CD4-positive, alpha-beta T cell treated with Interferon gamma for 1 hour (primary cell): ENCODE data around the gene ZNF692.

Experiments used
- DNase-seq: peaks from one replicate; pipeline ENCODE4 v3.0.0-alpha.2; 2020

The ZNF692 gene

GRCh38 chr1:248873993-248874533 lies 15.2 kb upstream of the ZNF692 start:
- DNase-seq: peak; percentile 84

DNA sequence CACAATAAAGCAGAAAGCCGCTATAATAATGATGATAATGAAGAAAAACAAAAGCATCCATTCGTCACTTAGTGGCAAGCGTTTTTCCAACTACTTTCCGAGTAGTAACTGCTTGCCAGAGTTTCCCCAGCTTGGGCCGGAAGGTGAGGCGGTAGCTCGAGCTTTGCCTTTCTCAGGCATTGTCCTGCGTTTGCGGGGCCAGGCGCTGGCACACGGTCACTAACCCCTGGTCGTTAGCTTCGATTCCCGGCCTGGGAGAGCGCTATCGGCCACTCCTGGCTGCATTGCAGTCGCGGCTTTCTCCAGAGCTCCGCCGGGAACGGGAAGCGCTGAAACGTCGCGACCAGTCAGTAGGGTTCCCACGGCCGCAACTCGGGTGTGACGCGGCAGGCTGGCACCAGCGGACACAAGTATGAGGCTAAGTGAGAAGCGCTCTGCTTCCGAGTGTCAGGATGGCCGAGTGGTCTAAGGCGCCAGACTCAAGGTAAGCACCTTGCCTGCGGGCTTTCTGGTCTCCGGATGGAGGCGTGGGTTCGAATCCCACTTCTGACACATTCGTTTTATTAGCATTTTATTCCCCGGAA lies 14.6 kb upstream of the ZNF692 start:
- peak; percentile 94 for DNase-seq

- DNase-seq: peak; percentile 43
Observed at GRCh38 chr1:248872752-248873408, 14.0 kb upstream of the ZNF692 start.

- no peak for DNase-seq
Observed at GRCh38 chr1:248871837-248872401, 13.0 kb upstream of the ZNF692 start.

DNA sequence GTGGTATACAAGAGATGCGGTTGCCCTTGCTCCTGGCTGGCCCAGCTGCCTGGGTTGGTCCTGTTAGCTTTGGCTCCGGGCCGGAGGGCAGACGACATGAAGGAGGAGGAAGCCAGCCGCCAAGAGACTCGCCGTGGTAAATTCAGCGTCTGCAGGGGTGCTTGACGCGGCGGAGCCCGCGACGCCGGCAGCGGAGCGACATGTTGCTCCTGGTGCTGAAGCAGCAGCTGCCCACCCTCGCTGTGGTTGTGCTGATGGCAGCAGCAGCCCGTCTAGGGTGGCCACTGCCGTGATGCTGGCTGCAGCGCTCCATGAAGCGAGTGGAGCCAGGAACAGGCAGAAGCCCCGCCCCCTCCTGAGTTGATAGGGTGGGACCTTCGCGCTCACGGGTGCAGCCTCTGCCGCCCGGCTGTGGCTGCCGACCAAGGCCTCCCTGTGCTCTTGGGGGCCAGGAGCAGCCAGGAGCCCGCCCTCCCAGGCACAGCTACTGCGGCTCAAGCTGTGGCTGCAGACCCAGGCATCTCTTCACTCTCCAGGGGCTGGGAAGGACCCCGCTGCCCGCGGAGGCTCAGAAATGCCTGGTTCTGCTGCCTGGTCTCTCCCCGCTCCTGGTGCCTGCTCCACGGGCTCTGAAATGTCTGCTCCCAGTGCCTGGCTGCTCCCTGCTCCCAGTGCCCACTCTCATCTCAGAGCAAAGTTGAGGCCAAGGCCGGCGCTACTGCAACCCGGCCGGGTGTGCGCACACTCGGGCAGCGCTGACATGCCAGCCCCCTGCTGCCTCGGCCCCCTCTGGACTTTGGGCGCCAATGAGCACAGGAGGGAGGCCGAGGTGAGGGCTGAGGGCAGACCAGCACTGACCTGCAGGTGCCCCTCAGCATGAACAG lies 4.4 kb upstream of the ZNF692 start:
- DNase-seq: peak; percentile 76

DNA sequence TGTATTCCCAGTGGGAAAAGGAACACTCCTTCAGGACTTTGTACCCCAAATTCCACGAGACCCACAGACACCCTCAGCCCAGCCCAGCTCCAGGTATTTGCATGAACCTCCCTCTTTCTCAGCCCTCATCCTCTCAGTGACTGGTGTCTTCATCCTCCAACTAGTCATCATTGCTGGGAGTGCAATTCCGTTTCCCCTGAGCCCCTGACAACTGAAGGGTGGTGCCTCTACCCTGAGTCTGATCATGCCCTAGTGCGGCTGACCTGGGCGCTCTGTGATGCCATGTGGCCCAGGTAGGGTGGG lies 3.8 kb upstream of the ZNF692 start:
- DNase-seq: no peak

- no peak for DNase-seq
Observed at GRCh38 chr1:248861616-248862015, 2.7 kb upstream of the ZNF692 start.

GRCh38 chr1:248860007-248860406 lies 1.1 kb upstream of the ZNF692 start:
- no peak for DNase-seq

- no peak for DNase-seq
Observed at GRCh38 chr1:248858096-248858890, 592 bp downstream of the ZNF692 start.

DNA sequence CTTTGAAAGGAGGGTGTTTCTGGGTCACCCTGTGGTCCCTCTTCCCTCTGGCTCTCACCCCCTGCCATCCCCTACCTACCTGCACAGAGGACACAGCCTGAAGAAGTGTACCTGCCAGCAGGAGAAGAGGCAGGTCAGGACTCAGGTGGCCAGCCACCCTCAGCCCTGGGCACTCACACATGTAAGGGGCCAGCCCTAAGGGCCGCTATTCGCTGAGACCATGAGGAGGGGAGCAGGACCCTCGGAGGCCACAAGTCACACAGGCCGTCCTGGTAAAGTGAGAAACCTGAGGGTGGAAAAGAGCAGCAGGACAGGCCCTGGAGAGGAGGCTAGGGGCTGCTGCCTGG lies 1.2 kb downstream of the ZNF692 start:
- DNase-seq: no peak

GRCh38 chr1:248857201-248857600 lies 1.7 kb downstream of the ZNF692 start:
- DNase-seq: no peak

DNA sequence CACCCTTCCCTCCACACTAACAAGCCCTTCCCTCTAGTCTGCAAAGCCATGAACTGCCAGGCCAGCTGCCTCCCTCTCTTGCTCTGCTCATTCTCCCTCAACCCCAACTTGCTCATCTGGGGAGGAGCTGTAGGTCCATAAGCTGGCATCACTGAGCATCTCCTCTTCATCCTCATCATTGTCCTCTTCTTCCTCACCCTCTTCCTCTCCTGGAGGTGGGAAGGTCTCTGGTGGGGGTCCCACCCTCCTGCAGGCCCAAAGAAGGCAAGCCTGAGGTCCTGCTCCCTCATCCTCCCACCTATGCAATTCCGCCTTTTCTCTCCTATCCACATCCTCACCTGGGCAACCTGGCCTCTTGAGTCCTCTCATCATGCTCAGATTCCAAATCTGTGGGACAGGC lies 2.7 kb downstream of the ZNF692 start:
- no peak for DNase-seq

DNA sequence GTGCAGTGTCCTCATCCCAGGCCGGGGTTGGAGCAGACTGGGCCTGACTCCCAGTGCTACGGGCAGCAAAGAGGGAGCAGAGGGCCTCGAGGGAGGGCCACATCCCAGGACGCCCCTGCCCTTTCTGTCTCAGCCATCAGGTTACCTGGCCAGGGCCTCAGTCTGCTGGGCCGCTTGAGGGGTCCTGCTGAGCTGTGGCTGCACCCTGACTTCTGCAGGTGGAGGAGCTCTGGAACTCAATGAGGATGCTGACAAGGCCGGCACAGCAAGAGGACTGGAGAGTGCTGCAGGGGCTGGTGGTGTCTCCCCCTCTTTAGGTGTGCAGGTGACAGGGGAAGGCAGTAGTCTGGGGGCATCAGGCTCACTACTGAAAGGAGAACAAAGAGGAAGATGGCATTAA lies 3.3 kb downstream of the ZNF692 start:
- no peak for DNase-seq

DNA sequence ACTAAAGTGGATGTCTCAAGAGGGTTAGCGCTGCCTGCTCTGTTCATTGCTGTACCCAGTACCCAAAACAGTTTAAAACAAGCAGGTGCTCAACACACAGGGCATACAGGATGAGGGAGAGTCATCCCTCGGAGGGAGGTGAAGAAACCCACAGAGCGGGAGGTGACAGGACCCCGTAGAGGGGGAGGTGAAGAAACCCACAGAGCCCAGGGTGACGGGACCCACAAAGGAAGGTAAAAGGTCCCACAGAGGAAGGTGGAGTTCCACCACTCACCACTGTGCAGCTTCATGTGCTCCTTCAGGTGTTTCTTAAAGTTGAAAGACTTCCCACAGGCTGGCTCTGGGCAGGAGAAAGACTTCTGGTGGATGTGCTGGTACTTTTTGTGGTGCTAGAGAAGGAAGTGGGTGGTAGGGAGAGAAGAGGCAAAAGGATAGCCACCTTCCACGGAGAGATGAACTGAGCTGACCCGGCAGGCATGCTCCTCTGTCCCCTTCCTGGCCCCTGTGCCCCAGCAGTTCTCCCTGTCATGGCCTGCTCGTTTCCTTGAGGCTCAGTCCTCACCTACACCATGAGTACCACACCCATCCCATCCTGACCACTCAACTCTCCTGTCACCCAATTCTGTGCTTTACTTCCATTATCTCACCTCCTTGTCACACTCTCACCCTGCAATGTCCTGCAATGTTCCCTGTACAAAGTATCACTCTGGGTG lies 5.1 kb downstream of the ZNF692 start:
- peak; percentile 36 for DNase-seq

GRCh38 chr1:248852481-248853405 lies 6.1 kb downstream of the ZNF692 start:
- DNase-seq: no peak

GRCh38 chr1:248851390-248851789 lies 7.5 kb downstream of the ZNF692 start:
- DNase-seq: no peak

GRCh38 chr1:248850536-248851251 lies 8.2 kb downstream of the ZNF692 start:
- DNase-seq: no peak

GRCh38 chr1:248850124-248850523 lies 8.8 kb downstream of the ZNF692 start:
- DNase-seq: no peak

DNA sequence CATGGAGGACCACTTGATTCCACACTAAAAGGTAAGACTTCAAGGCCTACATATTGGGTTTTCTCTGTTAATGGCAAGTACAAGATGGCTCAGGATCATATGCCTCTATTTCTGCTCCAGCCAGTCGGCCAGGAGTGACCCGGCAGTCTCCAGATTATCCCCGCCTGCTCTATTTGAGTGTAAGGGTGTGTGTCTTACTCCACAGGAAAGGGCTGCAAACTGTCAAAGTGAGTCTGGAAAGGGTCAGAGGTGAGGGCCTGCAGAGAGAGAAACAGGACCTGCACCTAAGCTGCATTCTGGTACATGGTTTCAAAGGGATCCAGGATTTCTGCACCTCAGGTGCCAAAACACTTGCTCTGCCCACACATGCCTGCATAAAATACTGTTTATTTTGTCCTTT lies 9.2 kb downstream of the ZNF692 start:
- DNase-seq: no peak

DNA sequence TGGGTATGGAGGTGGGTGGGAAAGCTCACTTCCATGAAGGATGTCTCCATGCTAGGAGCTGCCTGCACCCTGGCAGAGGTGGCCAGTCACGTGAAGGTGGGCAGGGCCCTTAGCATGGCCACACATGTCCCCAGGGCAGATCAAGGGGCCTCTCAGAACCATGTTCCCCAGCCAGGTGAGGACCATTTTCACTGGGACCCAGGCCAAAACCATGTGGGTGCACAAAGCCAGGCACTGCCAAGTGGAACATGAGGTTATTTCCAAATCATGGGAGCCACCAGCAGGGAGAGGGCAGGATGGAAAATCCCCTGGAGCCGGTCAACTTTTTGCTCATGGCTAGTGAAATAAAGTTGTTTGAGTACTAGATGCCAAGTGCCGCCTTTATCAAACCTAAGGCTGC lies 9.7 kb downstream of the ZNF692 start:
- no peak for DNase-seq
